ENCODE data around the gene CTSE.

Gene CTSE

GRCh38 chr1:205989786-205990185, 33.9 kb downstream of the CTSE start:
- DNase-seq: no peak

DNA sequence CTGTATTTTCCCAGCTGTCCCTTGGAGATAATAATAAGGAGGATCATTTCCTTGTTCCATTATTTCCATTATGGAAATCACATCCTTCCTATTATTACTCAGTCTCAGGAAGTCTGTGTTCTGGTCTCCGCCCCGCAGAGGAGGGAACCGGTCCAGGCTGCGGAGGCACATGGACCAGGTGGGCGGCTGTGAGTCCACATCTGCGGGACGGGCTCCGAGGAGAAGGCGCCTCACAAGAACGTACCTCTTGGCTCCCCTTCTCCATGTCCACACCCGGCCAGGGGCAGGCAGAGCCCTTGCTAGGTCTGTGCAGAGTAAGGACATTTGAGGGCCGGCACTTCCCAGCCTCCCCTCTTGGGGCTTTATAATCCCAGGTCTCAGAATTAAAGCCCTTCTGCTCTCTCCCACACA, 35.1 kb downstream of the CTSE start:
- DNase-seq: no peak

DNA sequence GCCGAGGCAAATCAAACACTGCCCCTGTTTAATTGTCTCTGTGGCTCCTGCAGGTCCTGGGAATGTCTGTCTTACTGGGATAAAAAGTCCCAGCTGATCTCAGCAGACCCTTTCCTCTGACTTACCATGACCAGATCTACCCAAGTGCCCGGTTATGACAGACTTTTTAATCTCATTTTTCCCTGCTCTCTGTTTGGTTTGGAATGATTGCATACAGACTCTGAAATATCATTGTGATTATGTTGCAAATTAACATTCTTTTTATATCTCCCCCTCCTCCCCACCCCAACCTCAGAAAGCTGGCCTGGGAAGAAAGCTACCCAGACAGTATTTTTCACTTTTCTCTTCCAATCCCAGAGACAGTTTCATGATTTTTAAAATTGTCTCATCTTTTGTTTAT, 36.8 kb downstream of the CTSE start:
- no peak for DNase-seq

DNA sequence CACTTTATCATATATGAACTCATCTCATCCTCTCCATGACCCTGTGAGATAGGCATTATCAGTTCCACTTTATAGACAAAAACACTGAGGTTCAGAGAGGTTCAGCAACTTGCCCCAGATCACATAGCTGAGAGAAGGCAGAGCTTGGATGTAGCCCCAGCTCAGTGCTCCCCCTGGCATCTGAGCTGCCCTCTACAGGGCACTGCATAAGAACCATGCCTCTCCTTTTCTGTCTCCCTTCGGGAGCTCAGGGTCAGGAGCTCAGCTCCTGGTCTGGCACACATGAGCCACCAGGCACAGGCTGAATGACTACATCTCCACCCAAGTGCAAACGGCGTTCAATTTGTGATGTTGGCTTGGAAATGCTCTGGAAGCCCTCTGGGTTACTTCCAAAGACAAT, 37.4 kb downstream of the CTSE start:
- DNase-seq: no peak

- no peak for DNase-seq
Measured at GRCh38 chr1:205985330-205986005, 38.2 kb downstream of the CTSE start.

DNA sequence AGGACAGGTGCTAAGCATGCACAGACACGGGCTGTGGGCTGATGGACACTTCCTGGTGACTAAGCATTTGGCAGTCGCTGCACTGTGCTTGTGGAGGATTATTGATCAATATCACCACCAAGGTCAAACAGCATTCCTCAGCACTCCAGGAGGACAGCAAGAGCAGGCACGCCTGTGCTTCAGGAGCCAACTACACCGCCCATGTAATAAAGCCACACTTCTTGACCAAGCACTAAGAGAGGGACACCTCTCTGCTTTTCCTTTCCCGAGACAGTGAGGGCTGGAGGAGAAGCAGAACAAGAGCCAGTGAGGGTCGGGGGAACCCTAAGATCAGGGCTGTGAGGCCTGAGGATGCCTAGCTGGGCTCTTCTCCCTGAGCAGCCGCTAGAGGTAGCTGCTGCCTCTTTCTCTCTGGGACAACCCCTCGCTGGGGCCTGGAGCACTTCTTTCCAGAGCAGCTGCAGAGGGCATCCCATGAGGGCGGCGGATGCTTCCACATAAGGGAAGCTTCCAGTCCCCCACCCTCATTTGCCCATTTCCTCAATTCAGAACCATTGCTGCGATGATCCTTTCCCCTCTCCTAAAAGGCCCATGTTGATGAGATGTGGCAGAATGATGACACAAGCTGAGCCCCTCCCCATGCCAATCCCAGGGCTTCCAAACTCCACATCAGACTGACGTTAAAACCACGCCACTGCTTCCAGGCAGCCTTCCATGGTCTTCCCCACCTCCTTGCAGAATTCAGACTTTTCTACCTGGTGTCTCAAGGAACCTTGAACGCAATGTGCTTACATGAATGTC, 39.6 kb downstream of the CTSE start:
- DNase-seq: peak in 1 of 2 donors; percentile 72

- no peak for DNase-seq
Measured at GRCh38 chr1:205981257-205981656, 42.4 kb downstream of the CTSE start.

- peak in 1 of 2 donors; percentile 16 for DNase-seq
Measured at GRCh38 chr1:205980237-205980870, 43.3 kb downstream of the CTSE start.

DNA sequence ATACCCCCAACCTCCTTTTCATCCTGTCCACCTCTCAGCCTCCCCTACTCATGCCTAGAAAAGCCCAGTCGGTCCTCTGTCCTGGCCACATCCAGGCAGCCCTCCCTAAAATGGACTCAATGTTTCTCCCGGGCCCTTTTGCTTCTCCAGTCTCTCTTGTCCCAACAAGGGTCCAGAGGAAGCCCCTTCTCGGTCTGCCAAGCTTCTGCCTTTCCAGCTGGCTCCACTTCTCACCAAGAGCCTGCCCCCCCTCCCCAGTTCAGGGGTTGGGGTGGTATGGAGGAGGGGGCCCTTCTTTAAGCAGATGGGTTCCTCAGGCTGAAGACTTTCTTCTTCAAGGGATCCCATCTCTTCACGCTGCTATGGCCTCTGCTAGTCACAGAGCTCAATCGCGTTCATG, 44.4 kb downstream of the CTSE start:
- no peak for DNase-seq

DNA sequence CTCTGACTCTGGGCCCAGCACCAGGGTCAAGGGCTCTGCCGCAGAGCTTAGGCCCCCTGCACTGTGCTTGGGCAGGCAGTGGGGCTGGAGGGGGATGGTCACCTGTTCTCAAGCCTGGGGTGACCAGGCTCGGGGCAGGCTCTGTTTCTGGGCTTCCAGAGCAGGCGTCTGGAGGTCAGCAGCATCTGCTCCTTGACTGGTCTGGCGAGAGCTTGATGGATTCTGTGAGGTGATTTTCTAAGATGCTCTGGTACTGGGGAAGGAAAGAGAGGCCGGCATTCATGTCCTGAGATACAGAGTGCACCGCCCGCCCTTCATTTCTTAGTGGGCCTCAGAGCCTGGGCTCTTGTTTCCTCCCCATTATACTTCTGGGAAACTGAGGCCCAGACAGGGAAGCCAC, 45.0 kb downstream of the CTSE start:
- DNase-seq: no peak

GRCh38 chr1:205977402-205978014, 46.2 kb downstream of the CTSE start:
- DNase-seq: peak; percentile 48 to 68

- DNase-seq: no peak
Measured at GRCh38 chr1:205976708-205977401, 46.8 kb downstream of the CTSE start.

GRCh38 chr1:205976036-205976435, 47.7 kb downstream of the CTSE start:
- no peak for DNase-seq

DNA sequence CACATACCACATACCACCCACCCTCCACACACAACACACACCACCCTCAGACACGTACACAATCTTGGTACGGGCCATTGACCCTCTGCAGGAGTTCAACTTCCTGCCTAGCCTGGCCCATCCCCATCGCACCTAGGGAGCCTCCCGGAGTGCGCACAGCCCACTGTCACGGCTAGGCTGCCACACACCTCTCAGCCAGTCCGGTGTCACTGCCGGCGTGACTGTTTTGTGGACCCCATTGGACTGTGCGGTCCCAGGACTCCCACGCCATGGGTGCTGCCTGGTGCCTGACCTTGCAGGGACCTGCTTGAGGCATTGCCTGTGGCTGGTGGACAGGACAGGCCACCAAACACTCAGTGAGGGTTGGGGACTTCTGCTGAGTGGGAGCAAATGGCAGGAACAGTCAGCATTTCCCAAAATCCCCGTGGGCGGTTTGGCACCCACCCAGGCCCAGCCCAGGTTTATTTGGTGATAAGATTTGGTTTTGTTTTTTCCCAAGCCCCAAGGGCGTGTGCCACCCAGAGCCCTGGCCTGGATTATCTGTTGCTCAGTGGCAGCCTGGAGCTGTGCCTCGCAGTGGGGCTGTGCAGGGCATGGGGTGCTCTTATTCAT, 48.2 kb downstream of the CTSE start:
- no peak for DNase-seq

GRCh38 chr1:205974712-205975111, 49.0 kb downstream of the CTSE start:
- no peak for DNase-seq

- no peak for DNase-seq
Measured at GRCh38 chr1:205973377-205974232, 50.1 kb downstream of the CTSE start.

DNA sequence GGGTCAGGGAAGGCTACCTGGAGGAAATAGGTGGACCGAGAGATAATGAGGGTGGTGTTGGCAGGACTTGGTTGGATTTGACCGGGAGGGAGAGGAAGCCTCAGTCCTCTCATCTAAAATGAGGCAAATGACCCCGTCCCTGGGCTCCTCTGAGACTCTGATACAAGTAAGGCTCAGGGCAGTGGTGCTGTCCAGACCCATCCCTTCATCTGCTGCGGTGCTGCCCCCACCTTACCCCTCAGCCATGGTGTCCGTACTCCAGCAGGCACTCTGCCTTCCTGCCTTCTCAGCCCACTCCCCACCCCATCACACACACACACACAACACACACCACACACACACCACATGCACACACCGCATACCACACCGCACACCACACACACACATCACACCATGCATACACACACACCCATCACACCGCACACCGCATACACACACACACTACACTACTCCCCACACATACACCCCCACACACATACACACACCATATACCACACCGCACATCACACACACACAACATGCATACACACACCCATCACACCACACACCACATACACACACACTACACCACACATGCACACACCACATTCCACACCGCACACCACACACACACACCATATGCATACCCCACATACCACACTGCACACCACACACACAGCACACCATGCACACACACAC, 51.1 kb downstream of the CTSE start:
- no peak for DNase-seq

GRCh38 chr1:205972081-205972480, 51.6 kb downstream of the CTSE start:
- DNase-seq: no peak

DNA sequence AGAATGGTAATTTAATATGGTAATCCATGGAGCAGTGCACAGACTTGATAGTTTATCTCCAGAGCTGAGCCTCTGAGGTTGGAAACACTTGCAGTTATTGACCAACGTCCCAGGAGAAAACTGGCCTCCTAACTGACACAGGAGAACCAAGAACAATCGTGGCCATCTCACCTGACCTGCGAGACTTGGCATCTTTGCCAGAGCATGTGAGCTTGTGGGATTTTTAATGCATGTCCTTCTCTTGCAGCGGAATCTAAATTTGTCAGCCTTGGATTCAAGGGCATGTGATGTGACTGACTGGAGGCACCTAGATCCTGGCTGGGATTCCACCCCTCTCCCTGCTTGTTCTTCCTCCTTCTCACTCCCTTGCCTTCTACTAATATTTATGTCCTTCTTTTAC, 52.6 kb downstream of the CTSE start:
- no peak for DNase-seq

DNA sequence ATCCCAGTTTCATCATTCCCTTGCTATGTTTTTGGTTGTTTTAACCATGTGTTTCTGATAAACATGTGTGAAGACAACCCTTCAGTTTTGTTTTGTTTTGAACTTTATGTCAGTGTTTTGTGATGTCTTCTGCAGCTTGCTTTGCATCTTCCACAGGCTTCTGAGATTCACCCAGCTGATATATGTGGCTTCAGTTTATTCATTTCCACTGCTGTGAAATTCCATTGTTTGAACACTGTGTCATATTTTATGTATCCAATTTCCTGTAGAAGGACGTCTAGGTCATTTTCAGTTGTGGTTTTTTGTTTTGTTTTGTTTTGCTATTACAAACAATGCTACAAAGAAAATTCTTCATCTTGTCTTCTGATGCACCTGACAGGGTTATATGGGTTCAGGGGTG, 53.2 kb downstream of the CTSE start:
- no peak for DNase-seq

DNA sequence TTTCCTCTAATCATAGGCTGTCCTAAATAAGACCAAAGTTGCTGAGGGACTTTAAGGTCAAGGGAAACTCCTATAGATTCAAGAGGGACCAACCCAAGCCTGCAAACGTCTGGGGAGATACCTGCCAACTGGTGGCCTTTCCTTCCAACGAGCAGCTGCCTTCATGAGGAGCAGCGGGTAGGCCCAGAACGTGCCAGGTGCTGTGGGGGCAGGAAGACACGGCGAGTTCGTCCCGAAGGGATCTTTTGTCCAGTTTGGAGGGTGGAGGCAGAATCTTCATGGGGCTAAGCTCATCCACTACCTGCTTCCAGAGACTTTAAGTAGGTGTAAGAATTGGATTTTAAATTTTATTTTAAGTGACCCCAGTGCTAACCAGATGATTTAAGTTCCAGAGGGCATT, 54.5 kb downstream of the CTSE start:
- no peak for DNase-seq

All from bone marrow (tissue), 2 donors.